Measurements from ENCODE around the gene SEMA3B. TPM values are rescaled to one million over a fixed set of nuclear protein-coding genes. Genes with fewer than 3 reads are reported as not detected.
A peak's percentile ranks its signal among the peaks of the same experiment; 100 is the strongest.

Gene SEMA3B
- total and polyA plus RNA-seq, 4 donors = 19.1 to 139 (median 64.3) TPM

- Histone ChIP-seq H3K4me3 (ENCODE audit: low read depth, low read length) (no peak overlapping the region), H3K27ac (ENCODE audit: low read depth, low read length) (peak overlapping the region; percentile 96), H3K9me3 (ENCODE audit: control insufficient read depth, insufficient read depth, low read length) (no peaks in the 10 kb centered on the region), H3K36me3 (ENCODE audit: control insufficient read depth, insufficient read depth, low read length) (peaks cover 50% of the 10 kb centered on the region), H3K27me3 (ENCODE audit: control insufficient read depth, insufficient read depth, low read length) (no peaks in the 10 kb centered on the region), H3K4me1 (ENCODE audit: control insufficient read depth, insufficient read depth, low read length) (peaks cover 71% of the 10 kb centered on the region)
- 66% methylated on average over 4 of the region's 5 CpGs for WGBS (ENCODE audit: insufficient coverage)
- no peak for DNase-seq (ENCODE audit: low read depth in 4 of 6, low spot score in 6 of 6)
Observed at GRCh38 chr3:50323614-50324199, 54.8 kb downstream of the SEMA3B start.

GRCh38 chr3:50324351-50325112 is 55.6 kb downstream of the SEMA3B start:
- no peaks in the 10 kb centered on the region for H3K9me3 ChIP-seq (ENCODE audit: control insufficient read depth, insufficient read depth, low read length)
- H3K4me1 ChIP-seq (ENCODE audit: control insufficient read depth, insufficient read depth, low read length) = peaks cover 64% of the 10 kb centered on the region
- peak in 4 of 6 donors; percentile 31 to 81 (median 56) for DNase-seq (ENCODE audit: low read depth in 4 of 6, low spot score in 6 of 6)
- H3K4me3 ChIP-seq (ENCODE audit: low read depth, low read length) = no peak overlapping the region
- H3K27ac ChIP-seq (ENCODE audit: low read depth, low read length) = peak overlapping the region; percentile 96
- peaks cover 48% of the 10 kb centered on the region for H3K36me3 ChIP-seq (ENCODE audit: control insufficient read depth, insufficient read depth, low read length)
- WGBS (ENCODE audit: insufficient coverage) = 56% methylated on average over 4 of the region's 4 CpGs
- no peaks in the 10 kb centered on the region for H3K27me3 ChIP-seq (ENCODE audit: control insufficient read depth, insufficient read depth, low read length)

GRCh38 chr3:50325113-50325480 is 56.1 kb downstream of the SEMA3B start:
- WGBS (ENCODE audit: insufficient coverage) = no CpG with 5 or more reads among the region's 2 CpGs
- no peak for DNase-seq (ENCODE audit: low read depth in 4 of 6, low spot score in 6 of 6)
- H3K27ac ChIP-seq (ENCODE audit: low read depth, low read length) = no peak overlapping the region
- H3K9me3 ChIP-seq (ENCODE audit: control insufficient read depth, insufficient read depth, low read length) = no peaks in the 10 kb centered on the region
- H3K4me3 ChIP-seq (ENCODE audit: low read depth, low read length) = no peak overlapping the region
- peaks cover 59% of the 10 kb centered on the region for H3K4me1 ChIP-seq (ENCODE audit: control insufficient read depth, insufficient read depth, low read length)
- no peaks in the 10 kb centered on the region for H3K27me3 ChIP-seq (ENCODE audit: control insufficient read depth, insufficient read depth, low read length)
- peaks cover 47% of the 10 kb centered on the region for H3K36me3 ChIP-seq (ENCODE audit: control insufficient read depth, insufficient read depth, low read length)

- 92% methylated on average over 10 of the region's 11 CpGs for WGBS (ENCODE audit: insufficient coverage)
- H3K27ac ChIP-seq (ENCODE audit: low read depth, low read length) = no peak overlapping the region
- no peaks in the 10 kb centered on the region for H3K27me3 ChIP-seq (ENCODE audit: control insufficient read depth, insufficient read depth, low read length)
- DNase-seq (ENCODE audit: low read depth in 4 of 6, low spot score in 6 of 6) = no peak
- H3K4me1 ChIP-seq (ENCODE audit: control insufficient read depth, insufficient read depth, low read length) = peaks cover 53% of the 10 kb centered on the region
- no peak overlapping the region for H3K4me3 ChIP-seq (ENCODE audit: low read depth, low read length)
- no peaks in the 10 kb centered on the region for H3K9me3 ChIP-seq (ENCODE audit: control insufficient read depth, insufficient read depth, low read length)
- peaks cover 52% of the 10 kb centered on the region for H3K36me3 ChIP-seq (ENCODE audit: control insufficient read depth, insufficient read depth, low read length)
Observed at GRCh38 chr3:50325497-50326181, 56.7 kb downstream of the SEMA3B start.

- DNase-seq (ENCODE audit: low read depth in 4 of 6, low spot score in 6 of 6) = no peak
- 100% methylated on average over 2 of the region's 8 CpGs for WGBS (ENCODE audit: insufficient coverage)
- Histone ChIP-seq H3K27ac (ENCODE audit: low read depth, low read length) (no peak overlapping the region), H3K4me1 (ENCODE audit: control insufficient read depth, insufficient read depth, low read length) (peaks cover 51% of the 10 kb centered on the region), H3K9me3 (ENCODE audit: control insufficient read depth, insufficient read depth, low read length) (no peaks in the 10 kb centered on the region), H3K27me3 (ENCODE audit: control insufficient read depth, insufficient read depth, low read length) (no peaks in the 10 kb centered on the region), H3K36me3 (ENCODE audit: control insufficient read depth, insufficient read depth, low read length) (peaks cover 57% of the 10 kb centered on the region), H3K4me3 (ENCODE audit: low read depth, low read length) (no peak overlapping the region)
Observed at GRCh38 chr3:50326182-50326541, 57.2 kb downstream of the SEMA3B start.

GRCh38 chr3:50327129-50327528 is 58.2 kb downstream of the SEMA3B start:
- Histone ChIP-seq H3K4me3 (ENCODE audit: low read depth, low read length) (peak overlapping the region; percentile 78), H3K27ac (ENCODE audit: low read depth, low read length) (no peak overlapping the region), H3K9me3 (ENCODE audit: control insufficient read depth, insufficient read depth, low read length) (no peaks in the 10 kb centered on the region), H3K36me3 (ENCODE audit: control insufficient read depth, insufficient read depth, low read length) (peaks cover 67% of the 10 kb centered on the region), H3K4me1 (ENCODE audit: control insufficient read depth, insufficient read depth, low read length) (peaks cover 46% of the 10 kb centered on the region), H3K27me3 (ENCODE audit: control insufficient read depth, insufficient read depth, low read length) (no peaks in the 10 kb centered on the region)
- WGBS (ENCODE audit: insufficient coverage) = 92% methylated on average over 2 of the region's 4 CpGs
- DNase-seq (ENCODE audit: low read depth in 4 of 6, low spot score in 6 of 6) = no peak

Small RNAs within 50 kb of the gene (small RNA-seq; reads per million reads assigned to genes)
- not detected for gene MIR5787 (ENCODE audit: low replicate concordance)

Other genes with a start within 250 kb of the SEMA3B start
- gene RBM5, start 180.2 kb upstream of the SEMA3B start, total RNA-seq = 100 to 1,000 TPM; 223 to 291 TPM
- 100 to 1,000 TPM; 240 to 366 TPM for gene RBM5, start 180.2 kb upstream of the SEMA3B start, polyA plus RNA-seq (ENCODE audit: insufficient read length in 2 of 2)
- gene SEMA3F, start 113.8 kb upstream of the SEMA3B start, total RNA-seq = 10 to 100 TPM in 1 of 2 donors, 1 to 10 TPM in 1; 9.1 to 17.1 TPM
- 10 to 100 TPM; 11.3 to 21.8 TPM for gene SEMA3F, start 113.8 kb upstream of the SEMA3B start, polyA plus RNA-seq (ENCODE audit: insufficient read length in 2 of 2)
- not detected for gene GNAT1, start 77.5 kb upstream of the SEMA3B start, total RNA-seq
- under 1 TPM; 0.29 to 0.72 TPM for gene GNAT1, start 77.5 kb upstream of the SEMA3B start, polyA plus RNA-seq (ENCODE audit: insufficient read length in 2 of 2)
- gene SLC38A3, start 63.9 kb upstream of the SEMA3B start, total RNA-seq = 10 to 100 TPM; 10.5 to 51.0 TPM
- gene SLC38A3, start 63.9 kb upstream of the SEMA3B start, polyA plus RNA-seq (ENCODE audit: insufficient read length in 2 of 2) = 10 to 100 TPM; 59.6 to 71.5 TPM
- 100 to 1,000 TPM; 123 to 236 TPM for gene GNAI2, start 32.9 kb upstream of the SEMA3B start, total RNA-seq
- gene GNAI2, start 32.9 kb upstream of the SEMA3B start, polyA plus RNA-seq (ENCODE audit: insufficient read length in 2 of 2) = 100 to 1,000 TPM; 293 to 308 TPM
- under 1 TPM in 1 of 2 donors, not detected in 1; 0.44 TPM for gene LSMEM2, start 9.9 kb downstream of the SEMA3B start, total RNA-seq
- gene LSMEM2, start 9.9 kb downstream of the SEMA3B start, polyA plus RNA-seq (ENCODE audit: insufficient read length in 2 of 2) = 1 to 10 TPM in 1 of 2 donors, under 1 TPM in 1; 0.43 to 1.1 TPM
- gene IFRD2, start 23.3 kb downstream of the SEMA3B start, total RNA-seq = 10 to 100 TPM; 15.0 to 40.3 TPM
- gene IFRD2, start 23.3 kb downstream of the SEMA3B start, polyA plus RNA-seq (ENCODE audit: insufficient read length in 2 of 2) = 10 to 100 TPM; 30.6 to 34.5 TPM
- gene HYAL3, start 30.3 kb downstream of the SEMA3B start, total RNA-seq = 1 to 10 TPM; 4.2 to 9.7 TPM
- 10 to 100 TPM; 14.1 to 14.2 TPM for gene HYAL3, start 30.3 kb downstream of the SEMA3B start, polyA plus RNA-seq (ENCODE audit: insufficient read length in 2 of 2)
- 10 to 100 TPM in 1 of 2 donors, 1 to 10 TPM in 1; 4.6 to 12.8 TPM for gene NAA80, start 30.3 kb downstream of the SEMA3B start, total RNA-seq
- 10 to 100 TPM; 14.3 to 24.4 TPM for gene NAA80, start 30.3 kb downstream of the SEMA3B start, polyA plus RNA-seq (ENCODE audit: insufficient read length in 2 of 2)
- 1 to 10 TPM in 1 of 2 donors, under 1 TPM in 1; 0.69 to 3.2 TPM for gene HYAL1, start 34.4 kb downstream of the SEMA3B start, total RNA-seq
- gene HYAL1, start 34.4 kb downstream of the SEMA3B start, polyA plus RNA-seq (ENCODE audit: insufficient read length in 2 of 2) = 1 to 10 TPM; 1.4 to 4.1 TPM
- 10 to 100 TPM; 30.0 to 92.3 TPM for gene HYAL2, start 53.6 kb downstream of the SEMA3B start, total RNA-seq
- 10 to 100 TPM; 35.9 to 40.3 TPM for gene HYAL2, start 53.6 kb downstream of the SEMA3B start, polyA plus RNA-seq (ENCODE audit: insufficient read length in 2 of 2)
- 10 to 100 TPM; 17.0 to 25.9 TPM for gene TUSC2, start 59.1 kb downstream of the SEMA3B start, total RNA-seq
- 10 to 100 TPM; 48.5 to 50.7 TPM for gene TUSC2, start 59.1 kb downstream of the SEMA3B start, polyA plus RNA-seq (ENCODE audit: insufficient read length in 2 of 2)
- 10 to 100 TPM; 17.7 to 25.4 TPM for gene RASSF1, start 71.7 kb downstream of the SEMA3B start, total RNA-seq
- 10 to 100 TPM; 24.2 to 29.2 TPM for gene RASSF1, start 71.7 kb downstream of the SEMA3B start, polyA plus RNA-seq (ENCODE audit: insufficient read length in 2 of 2)
- gene ZMYND10, start 76.6 kb downstream of the SEMA3B start, total RNA-seq = 10 to 100 TPM in 1 of 2 donors, 1 to 10 TPM in 1; 8.8 to 54.1 TPM
- gene ZMYND10, start 76.6 kb downstream of the SEMA3B start, polyA plus RNA-seq (ENCODE audit: insufficient read length in 2 of 2) = 10 to 100 TPM; 28.6 to 40.9 TPM
- gene NPRL2, start 81.6 kb downstream of the SEMA3B start, total RNA-seq = 10 to 100 TPM; 22.6 to 33.2 TPM
- 10 to 100 TPM; 40.9 to 43.8 TPM for gene NPRL2, start 81.6 kb downstream of the SEMA3B start, polyA plus RNA-seq (ENCODE audit: insufficient read length in 2 of 2)
- gene CYB561D2, start 81.7 kb downstream of the SEMA3B start, total RNA-seq = 10 to 100 TPM; 15.3 to 15.5 TPM
- 10 to 100 TPM; 14.8 to 16.1 TPM for gene CYB561D2, start 81.7 kb downstream of the SEMA3B start, polyA plus RNA-seq (ENCODE audit: insufficient read length in 2 of 2)
- 10 to 100 TPM; 21.6 to 49.6 TPM for gene TMEM115, start 90.4 kb downstream of the SEMA3B start, total RNA-seq
- gene TMEM115, start 90.4 kb downstream of the SEMA3B start, polyA plus RNA-seq (ENCODE audit: insufficient read length in 2 of 2) = 10 to 100 TPM; 44.0 to 44.8 TPM
- gene CACNA2D2, start 234.5 kb downstream of the SEMA3B start, total RNA-seq = 10 to 100 TPM; 11.6 to 27.0 TPM
- gene CACNA2D2, start 234.5 kb downstream of the SEMA3B start, polyA plus RNA-seq (ENCODE audit: insufficient read length in 2 of 2) = 10 to 100 TPM; 49.6 to 59.2 TPM